T-cell (primary cell): Measurements from ENCODE around the gene CREBRF. TPM values are rescaled to one million over a fixed set of nuclear protein-coding genes. Genes with fewer than 3 reads are reported as not detected.

Source experiments
- ATAC-seq, 4 experiments: fragments of 200-7000 bp in 3 of 4; fragments of 150-1000 bp in 1 of 4; cut with Tn5 transposase; replicated peaks in 1 of 4; 1 replicate in 3 of 4; 2 replicates in 1 of 4; pipeline ENCODE4 v1.10.0; 2021; ENCODE audit warnings: moderate library complexity in 3 of 4, mild to moderate bottlenecking in 2 of 4, moderate number of reproducible peaks in 1 of 4
- CTCF ChIA-PET, 2 donors: fragments of 300-600 bp; sonication (Branson Sonifier 250); formaldehyde crosslinking; loops; one replicate each; lab custom pipeline; 2022; ENCODE audit warnings: antibody characterized with exemption in 2 of 2; lab: Charles Lee
- POLR2A ChIA-PET, 2 donors: fragments of 300-600 bp; sonication (Branson Sonifier 250); formaldehyde crosslinking; loops; one replicate each; lab custom pipeline; 2022; ENCODE audit warnings: antibody characterized with exemption in 2 of 2; lab: Charles Lee
- DNase-seq, 35 experiments: peaks; one replicate each; pipeline versions ENCODE4 v3.0.0 to v3.0.0-alpha.2; 2013 to 2023
- H3K27ac ChIP-seq: one replicate; pipeline ENCODE4 v1.5.1; 2013; ENCODE audit warnings: low read length
- H3K27me3 ChIP-seq, 2 experiments: replicated peaks in 1 of 2; 1 replicate in 1 of 2; 2 replicates in 1 of 2; pipeline versions ENCODE4 v1.6.1 to v1.7.0; 2013; ENCODE audit warnings: low read length in 1 of 2, mixed read lengths in 1 of 2; ENCODE audit not compliant: control insufficient read depth in 2 of 2, insufficient read depth in 2 of 2; ENCODE audit errors: extremely low read depth in 1 of 2
- H3K36me3 ChIP-seq, 2 donors: 1 replicate in 1 of 2; 2 replicates in 1 of 2; pipeline versions ENCODE4 v1.6.1 to v1.7.0; 2013; ENCODE audit warnings: low read length in 1 of 2; ENCODE audit not compliant: control insufficient read depth in 2 of 2, insufficient read depth in 1 of 2; ENCODE audit errors: extremely low read depth in 1 of 2
- H3K4me1 ChIP-seq, 2 experiments: 1 replicate in 1 of 2; 2 replicates in 1 of 2; pipeline versions ENCODE4 v1.6.1 to v1.7.0; 2013; ENCODE audit warnings: low read length in 2 of 2, mixed read lengths in 1 of 2; ENCODE audit not compliant: insufficient read depth in 2 of 2, control insufficient read depth in 1 of 2; ENCODE audit errors: extremely low read depth in 1 of 2
- H3K4me3 ChIP-seq, 2 donors: 1 replicate in 1 of 2; 2 replicates in 1 of 2; pipeline versions ENCODE4 v1.5.1 to v1.7.0; 2013; ENCODE audit warnings: mild to moderate bottlenecking in 2 of 2, low read length in 1 of 2, moderate library complexity in 1 of 2; ENCODE audit not compliant: control insufficient read depth in 1 of 2; ENCODE audit errors: extremely low read depth in 1 of 2
- H3K9me3 ChIP-seq: 2 replicates; pipeline ENCODE4 v1.7.0; 2013
- H3K27ac Mint-ChIP-seq, 2 donors: one replicate each; pipeline ENCODE4 v1.8.0; 2020 to 2021; ENCODE audit warnings: mild to moderate bottlenecking in 2 of 2, mixed read lengths in 2 of 2
- H3K27me3 Mint-ChIP-seq, 2 donors: one replicate each; pipeline ENCODE4 v1.8.0; 2021 to 2022; ENCODE audit warnings: mixed read lengths in 2 of 2
- H3K36me3 Mint-ChIP-seq: one replicate; pipeline ENCODE4 v1.8.0; 2021; ENCODE audit warnings: mixed read lengths
- H3K4me1 Mint-ChIP-seq, 3 donors: one replicate each; pipeline ENCODE4 v1.8.0; 2020 to 2022; ENCODE audit warnings: mixed read lengths in 3 of 3, mild to moderate bottlenecking in 1 of 3
- H3K4me3 Mint-ChIP-seq, 3 donors: one replicate each; pipeline ENCODE4 v1.8.0; 2020 to 2022; ENCODE audit warnings: mild to moderate bottlenecking in 3 of 3, mixed read lengths in 3 of 3, moderate library complexity in 3 of 3
- H3K9me3 Mint-ChIP-seq, 3 donors: one replicate each; pipeline ENCODE4 v1.8.0; 2020 to 2022; ENCODE audit warnings: mixed read lengths in 3 of 3
- WGBS: methylation state at CpG from one replicate; pipeline ENCODE4 v1.1.5; 2013; ENCODE audit warnings: missing lambda C conversion rate; ENCODE audit not compliant: insufficient coverage; 5-methylcytosine and 5-hydroxymethylcytosine counted together
- total RNA-seq, 35 experiments: library from RNA in 6 of 35; stranded (reverse) in 6 of 35; fragments of 120-200 nt in 1 of 35; gene quantifications; one replicate each; pipeline versions ENCODE4 v1.2.1 to v1.2.4 and lab custom pipeline; 2013 to 2026

The CREBRF gene
- 10 to 100 TPM; 77.8 to 94.7 (median 89.7) TPM for total RNA-seq
- 82.6 TPM for total RNA-seq (2013)
- total RNA-seq (lab: John Stamatoyannopoulos, UW): 28.4 to 443 (median 207) reads per million in 29 experiments

GRCh38 chr5:173055983-173056782 is at the start of gene CREBRF:
Gene CREBRF, plus strand, starts transcription at chr5:173056352. Its CDS starts 24,424 bp downstream, at chr5:173080776.
- peak within 1 kb of the TSS; percentile 73 to 92 for H3K4me3 ChIP-seq
- peaks cover 2 to 5% of the 10 kb centered on the region in 2 donors for H3K27me3 Mint-ChIP-seq
- no peaks in the 10 kb centered on the region for H3K27me3 ChIP-seq
- peak within 1 kb of the TSS; percentile 92 to 94 for H3K27ac Mint-ChIP-seq
- DNase-seq (peak; percentile 96 to 99 (median 98)), ATAC-seq (peak; percentile 72 to 74 (median 74))
- H3K4me3 Mint-ChIP-seq: peak within 1 kb of the TSS; percentile 79 to 92 (median 90)
- H3K9me3 Mint-ChIP-seq: no peaks in the 10 kb centered on the region
- H3K36me3 ChIP-seq: peaks cover 0 to 7% of the 10 kb centered on the region in 2 donors
- H3K4me1 ChIP-seq: peaks cover 23 to 29% of the 10 kb centered on the region in 2 experiments
- ChIA-PET CTCF (interaction anchor here in 1 of 2 donors (0.7 to 1.9 kb wide), 4 partner anchors 11 to 560 kb away, joined by 3 to 25 read pairs (median 6); partner anchors contain the start of gene ATP6V0E1), POLR2A (interaction anchor here (0.6 to 1.8 kb wide), 6 partner anchors 21 to 277 kb away, joined by 3 to 21 read pairs (median 5); partner anchors contain the start of gene ATP6V0E1 (in 1 of the 2))
- H3K36me3 Mint-ChIP-seq: peaks cover 3% of the 10 kb centered on the region
- H3K27ac ChIP-seq: peak within 1 kb of the TSS; percentile 75
- no peaks in the 10 kb centered on the region for H3K9me3 ChIP-seq
- H3K4me1 Mint-ChIP-seq: peaks cover 41 to 54% (median 43%) of the 10 kb centered on the region in 3 donors
- under 1% methylated on average over 67 of the region's 74 CpGs for WGBS

DNA sequence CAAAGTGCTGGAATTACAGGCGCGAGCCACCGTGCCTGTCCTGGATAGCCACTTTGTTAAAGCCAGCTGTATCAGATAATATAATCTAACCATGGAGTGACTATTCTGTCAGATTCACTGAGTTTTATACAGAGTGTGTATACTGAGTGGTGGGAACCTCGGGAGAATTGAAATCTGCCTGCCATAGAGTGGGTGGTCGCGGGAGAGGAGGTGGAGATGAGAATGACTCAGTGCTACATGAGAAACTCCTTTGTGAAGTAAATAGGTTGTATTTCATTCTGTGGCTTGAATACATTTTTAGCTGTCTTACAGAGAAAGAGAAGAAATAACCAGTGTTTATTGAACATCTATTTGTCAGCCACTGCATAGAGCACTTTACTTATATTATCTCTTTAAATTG is 46.1 kb upstream of the CREBRF start:
- H3K27me3 ChIP-seq: no peaks in the 10 kb centered on the region
- peaks cover 5 to 9% of the 10 kb centered on the region in 2 donors for H3K36me3 ChIP-seq
- DNase-seq: no peak
- H3K4me1 ChIP-seq: peaks cover 0 to 9% of the 10 kb centered on the region in 2 experiments
- ChIA-PET POLR2A (no interaction called here), CTCF (interaction anchor here in 1 of 2 donors (0.7 kb wide), 1 partner anchor 44 kb away, joined by 3 read pairs; no protein-coding TSS in a partner anchor)
- H3K4me3 ChIP-seq: no peak overlapping the region
- peaks cover 4% of the 10 kb centered on the region for H3K36me3 Mint-ChIP-seq
- H3K9me3 ChIP-seq: no peaks in the 10 kb centered on the region
- H3K27ac Mint-ChIP-seq: peak overlapping the region; percentile 0 to 53
- 38% methylated on average over 2 of the region's 6 CpGs for WGBS
- no peak for ATAC-seq
- H3K27me3 Mint-ChIP-seq: no peaks in the 10 kb centered on the region
- H3K4me1 Mint-ChIP-seq: peaks cover 55 to 71% (median 68%) of the 10 kb centered on the region in 3 donors
- no peaks in the 10 kb centered on the region for H3K9me3 Mint-ChIP-seq
- no peak overlapping the region for H3K27ac ChIP-seq
- no peak overlapping the region for H3K4me3 Mint-ChIP-seq

DNA sequence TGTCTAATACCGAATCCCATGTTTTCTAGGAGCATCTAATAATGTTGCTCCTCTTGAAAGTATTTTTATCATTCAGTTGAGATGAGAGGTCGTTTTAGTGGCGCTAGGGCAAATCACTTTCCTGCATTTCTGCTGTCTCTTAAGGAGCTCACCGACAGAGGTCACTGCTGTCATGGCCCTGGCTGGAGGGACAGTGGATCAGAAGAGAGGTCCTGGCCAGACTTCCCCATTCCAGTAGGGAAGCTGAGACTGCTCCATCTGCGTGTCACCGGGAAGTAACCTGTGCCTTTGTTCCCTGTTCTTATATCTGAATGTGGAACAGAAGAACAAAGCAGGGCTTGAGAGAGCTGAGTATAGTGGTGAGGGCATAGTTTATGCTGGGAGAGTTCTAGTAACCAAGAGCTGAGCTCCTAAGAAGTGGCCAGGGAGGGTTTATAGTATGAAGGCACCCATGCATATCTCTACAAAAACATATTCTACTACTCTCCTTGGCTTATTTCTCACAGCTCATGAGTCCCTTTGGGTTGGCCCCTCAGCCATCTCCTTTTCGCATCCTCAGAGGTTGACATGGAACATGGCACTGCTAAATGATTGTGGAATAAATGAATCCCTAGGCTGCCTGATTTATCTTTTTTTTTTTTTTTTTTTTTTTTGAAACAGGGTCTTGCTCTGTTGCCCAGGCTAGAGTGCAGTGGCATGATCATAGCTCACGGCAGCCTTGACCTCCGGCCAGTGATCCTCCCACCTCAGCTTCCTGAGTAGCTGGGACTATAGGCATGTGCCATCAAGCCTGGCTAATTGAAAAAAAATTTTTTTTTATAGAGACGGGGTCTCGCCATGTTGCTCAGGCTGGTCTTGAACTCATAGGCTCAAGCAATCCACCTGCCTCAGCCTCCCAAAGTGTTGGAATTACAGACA is 45.3 kb upstream of the CREBRF start:
- ATAC-seq: no peak
- Histone ChIP-seq H3K36me3 (peaks cover 5 to 9% of the 10 kb centered on the region in 2 donors), H3K4me3 (no peak overlapping the region), H3K4me1 (peaks cover 0 to 13% of the 10 kb centered on the region in 2 experiments), H3K27me3 (no peaks in the 10 kb centered on the region), H3K9me3 (no peaks in the 10 kb centered on the region), H3K27ac (no peak overlapping the region)
- Mint-ChIP-seq H3K36me3 (peaks cover 4% of the 10 kb centered on the region), H3K4me3 (no peak overlapping the region), H3K9me3 (no peaks in the 10 kb centered on the region), H3K27me3 (no peaks in the 10 kb centered on the region), H3K27ac (peak overlapping the region; percentile 3 to 25), H3K4me1 (peaks cover 56 to 72% (median 70%) of the 10 kb centered on the region in 3 donors)
- ChIA-PET POLR2A (interaction anchor here in 1 of 2 donors (0.6 to 0.7 kb wide), 2 partner anchors 9 to 53 kb away, joined by 3 to 4 read pairs; no protein-coding TSS in a partner anchor), CTCF (interaction anchor here in 1 of 2 donors (0.7 kb wide), 1 partner anchor 140 kb away, joined by 3 read pairs; no protein-coding TSS in a partner anchor)
- WGBS: 89% methylated on average over 8 of the region's 11 CpGs
- no peak for DNase-seq

DNA sequence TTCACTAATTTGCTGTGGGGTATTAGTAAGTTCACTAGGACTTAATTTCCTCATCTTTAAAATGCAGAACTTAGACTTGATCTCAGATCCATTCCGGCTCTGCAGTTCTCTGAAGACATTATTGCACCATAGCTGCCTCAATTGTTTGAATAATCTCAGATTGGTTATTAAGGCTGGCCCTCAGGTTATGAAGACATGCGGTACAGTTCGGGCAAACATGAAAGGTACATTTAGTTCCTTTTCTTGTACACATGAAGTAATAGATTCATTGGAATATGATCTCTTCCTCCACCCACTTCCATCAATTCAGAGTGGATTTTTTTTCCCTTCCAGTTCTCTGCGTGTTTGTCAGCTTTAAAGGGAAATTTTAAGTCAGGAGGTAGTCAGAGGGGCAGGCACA is 44.6 kb upstream of the CREBRF start:
- H3K27me3 Mint-ChIP-seq: no peaks in the 10 kb centered on the region
- peaks cover 57 to 72% (median 71%) of the 10 kb centered on the region in 3 donors for H3K4me1 Mint-ChIP-seq
- H3K27ac ChIP-seq: no peak overlapping the region
- POLR2A ChIA-PET: interaction anchor here in 1 of 2 donors (0.6 kb wide), 1 partner anchor 556 kb away, joined by 4 read pairs; no protein-coding TSS in a partner anchor
- no peak overlapping the region for H3K4me3 ChIP-seq
- DNase-seq (no peak), ATAC-seq (no peak)
- H3K27me3 ChIP-seq: no peaks in the 10 kb centered on the region
- peaks cover 4% of the 10 kb centered on the region for H3K36me3 Mint-ChIP-seq
- CTCF ChIA-PET: interaction anchor here in 1 of 2 donors (0.7 kb wide), 1 partner anchor 140 kb away, joined by 3 read pairs; no protein-coding TSS in a partner anchor
- H3K4me1 ChIP-seq: peaks cover 0 to 13% of the 10 kb centered on the region in 2 experiments
- no peak overlapping the region for H3K4me3 Mint-ChIP-seq
- peaks cover 5 to 9% of the 10 kb centered on the region in 2 donors for H3K36me3 ChIP-seq
- H3K27ac Mint-ChIP-seq: peak overlapping the region in 1 of 2 donors; percentile 44
- WGBS: no CpG with 5 or more reads among the region's 4 CpGs
- no peaks in the 10 kb centered on the region for H3K9me3 ChIP-seq
- no peaks in the 10 kb centered on the region for H3K9me3 Mint-ChIP-seq

GRCh38 chr5:173012882-173013281 is 43.3 kb upstream of the CREBRF start:
- no peak for DNase-seq

More at GRCh38 chr5:173012882-173013281, 43.3 kb upstream of the CREBRF start:
- H3K4me3 Mint-ChIP-seq: no peak overlapping the region
- WGBS: 94% methylated on average over 3 of the region's 4 CpGs
- peaks cover 52 to 68% (median 65%) of the 10 kb centered on the region in 3 donors for H3K4me1 Mint-ChIP-seq
- peaks cover 6% of the 10 kb centered on the region for H3K36me3 Mint-ChIP-seq
- Histone ChIP-seq H3K27ac (no peak overlapping the region), H3K4me3 (no peak overlapping the region), H3K27me3 (no peaks in the 10 kb centered on the region), H3K36me3 (peaks cover 5 to 9% of the 10 kb centered on the region in 2 donors), H3K4me1 (peaks cover 0 to 6% of the 10 kb centered on the region in 2 experiments), H3K9me3 (no peaks in the 10 kb centered on the region)
- no peak overlapping the region for H3K27ac Mint-ChIP-seq
- no peaks in the 10 kb centered on the region for H3K27me3 Mint-ChIP-seq
- ChIA-PET POLR2A (interaction anchor here in 1 of 2 donors (0.6 kb wide), 1 partner anchor 40 kb away, joined by 5 read pairs; no protein-coding TSS in a partner anchor), CTCF (interaction anchor here (0.6 to 0.7 kb wide), 3 partner anchors 788 to 897 kb away, joined by 3 to 4 read pairs (median 4); no protein-coding TSS in a partner anchor)
- no peaks in the 10 kb centered on the region for H3K9me3 Mint-ChIP-seq
- ATAC-seq: no peak
